Ureter (tissue), 1 donor: ENCODE results near the gene AOC2. TPM values are rescaled to one million over a fixed set of nuclear protein-coding genes. Genes with fewer than 3 reads are reported as not detected.
"Not testable (repeated sequence)": the region's sequence is repeated elsewhere in the genome, so short reads cannot be mapped to it uniquely, and the experiment has no call there.

Experiments
- DNase-seq: peaks from one replicate; pipeline ENCODE4 v3.0.0-alpha.2; 2020; ENCODE audit warnings: low spot score
- total RNA-seq: library from RNA; stranded (reverse); gene quantifications from one replicate; pipeline ENCODE4 v1.2.4, GENCODE V29; 2023
- donor health status: DM: yes; HTN: yes; CAD: no.

Gene AOC2
- total RNA-seq, 1 donor from 2014 or later, result 3.6 TPM

DNA sequence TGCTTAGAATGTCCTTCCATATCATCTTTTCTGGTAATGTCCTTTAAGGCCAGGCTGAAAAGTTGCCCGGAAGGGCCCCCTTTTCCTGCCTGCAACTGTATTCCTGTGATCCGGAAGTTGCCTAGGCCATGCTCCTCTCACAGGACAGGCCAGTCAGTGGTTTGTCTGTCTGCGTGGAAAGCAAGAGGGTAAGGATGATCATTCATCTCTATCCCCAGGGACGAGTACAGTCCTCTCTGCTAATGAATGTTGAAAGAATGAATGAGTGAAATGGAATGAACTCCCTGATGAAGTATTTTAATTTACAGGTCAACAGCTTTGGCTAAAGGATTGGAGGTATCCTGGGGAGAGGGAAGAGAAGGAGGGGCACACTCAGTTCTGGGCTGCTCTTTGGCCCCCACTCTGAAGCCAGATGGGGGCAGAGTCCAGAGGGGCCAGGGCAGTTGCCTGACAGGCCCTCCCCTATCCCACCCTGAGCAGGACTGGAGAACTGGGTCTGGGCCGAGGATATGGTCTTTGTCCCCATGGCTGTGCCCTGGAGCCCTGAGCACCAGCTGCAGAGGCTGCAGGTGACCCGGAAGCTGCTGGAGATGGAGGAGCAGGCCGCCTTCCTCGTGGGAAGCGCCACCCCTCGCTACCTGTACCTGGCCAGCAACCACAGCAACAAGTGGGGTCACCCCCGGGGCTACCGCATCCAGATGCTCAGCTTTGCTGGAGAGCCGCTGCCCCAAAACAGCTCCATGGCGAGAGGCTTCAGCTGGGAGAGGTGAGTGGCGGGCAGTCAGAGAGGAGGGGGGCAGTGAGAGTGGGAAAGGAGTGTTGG, 9.8 kb downstream of the AOC2 start:
- DNase-seq, result no peak

DNA sequence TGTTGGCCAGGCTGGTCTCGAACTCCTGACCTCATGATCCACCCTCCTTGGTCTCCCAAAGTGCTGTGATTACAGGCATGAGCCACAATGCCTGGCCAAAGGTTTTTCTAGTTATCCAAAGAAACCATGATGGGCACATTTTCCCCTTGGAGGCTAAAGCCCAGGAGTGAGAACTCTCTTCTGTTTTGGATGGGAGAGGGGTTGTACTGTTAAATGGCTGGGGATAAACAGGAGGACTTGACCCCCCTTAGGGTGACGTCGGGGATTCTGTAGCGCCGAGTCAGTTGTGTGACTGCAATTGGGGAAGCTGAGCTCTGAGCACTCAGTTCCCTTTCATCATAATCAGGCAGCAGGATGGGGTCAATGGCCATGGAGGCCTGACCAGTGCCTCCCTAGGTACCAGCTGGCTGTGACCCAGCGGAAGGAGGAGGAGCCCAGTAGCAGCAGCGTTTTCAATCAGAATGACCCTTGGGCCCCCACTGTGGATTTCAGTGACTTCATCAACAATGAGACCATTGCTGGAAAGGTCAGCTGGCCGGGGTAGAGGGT, 10.7 kb downstream of the AOC2 start:
- no peak for DNase-seq

DNA sequence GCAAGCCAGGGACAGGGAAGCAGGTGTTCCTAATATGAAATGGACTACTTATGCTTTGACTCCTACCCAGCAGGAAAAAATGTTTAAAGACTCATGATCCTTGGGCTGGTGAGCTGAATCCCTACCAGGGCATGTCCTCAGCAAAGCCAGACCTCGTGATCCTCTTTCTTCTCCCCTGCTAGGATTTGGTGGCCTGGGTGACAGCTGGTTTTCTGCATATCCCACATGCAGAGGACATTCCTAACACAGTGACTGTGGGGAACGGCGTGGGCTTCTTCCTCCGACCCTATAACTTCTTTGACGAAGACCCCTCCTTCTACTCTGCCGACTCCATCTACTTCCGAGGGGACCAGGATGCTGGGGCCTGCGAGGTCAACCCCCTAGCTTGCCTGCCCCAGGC, 11.7 kb downstream of the AOC2 start:
- not testable (repeated sequence) for DNase-seq

DNA sequence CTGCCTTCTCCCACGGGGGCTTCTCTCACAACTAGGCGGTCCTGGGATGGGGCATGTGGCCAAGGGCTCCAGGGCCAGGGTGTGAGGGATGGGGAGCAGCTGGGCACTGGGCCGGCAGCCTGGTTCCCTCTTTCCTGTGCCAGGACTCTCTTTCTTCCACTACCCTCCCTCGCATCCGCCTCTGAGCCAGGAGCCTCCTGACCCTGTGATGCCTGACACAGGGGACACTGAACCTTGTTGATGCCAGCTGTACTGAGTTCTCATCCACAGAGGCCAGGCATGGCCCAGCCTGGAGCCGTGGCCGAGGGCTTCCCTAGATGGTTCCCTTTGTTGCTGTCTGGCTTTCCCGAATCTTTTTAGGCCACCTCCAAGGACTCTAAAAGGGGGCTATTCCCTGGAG, 12.1 kb downstream of the AOC2 start:
- DNase-seq, result not testable (repeated sequence)

DNA sequence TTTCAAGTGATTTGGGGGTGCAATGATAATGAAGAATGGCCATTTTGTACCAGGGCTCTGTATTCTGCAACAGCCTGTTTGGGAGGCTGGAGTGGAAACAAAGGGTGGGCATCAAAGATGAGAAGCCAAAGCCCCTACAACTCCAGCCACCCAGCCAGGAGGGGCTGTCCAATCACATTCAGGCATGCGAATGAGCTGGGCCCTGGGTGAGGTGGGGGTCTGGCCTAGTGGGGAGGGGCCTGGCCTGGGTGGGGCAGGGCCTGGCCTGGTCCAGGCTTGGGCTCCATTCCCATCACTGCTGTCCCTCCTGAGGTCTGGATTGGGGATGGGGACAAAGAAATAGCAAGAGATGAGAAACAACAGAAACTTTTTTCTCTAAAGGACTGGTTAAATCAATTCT, 13.0 kb downstream of the AOC2 start:
- no peak for DNase-seq

DNA sequence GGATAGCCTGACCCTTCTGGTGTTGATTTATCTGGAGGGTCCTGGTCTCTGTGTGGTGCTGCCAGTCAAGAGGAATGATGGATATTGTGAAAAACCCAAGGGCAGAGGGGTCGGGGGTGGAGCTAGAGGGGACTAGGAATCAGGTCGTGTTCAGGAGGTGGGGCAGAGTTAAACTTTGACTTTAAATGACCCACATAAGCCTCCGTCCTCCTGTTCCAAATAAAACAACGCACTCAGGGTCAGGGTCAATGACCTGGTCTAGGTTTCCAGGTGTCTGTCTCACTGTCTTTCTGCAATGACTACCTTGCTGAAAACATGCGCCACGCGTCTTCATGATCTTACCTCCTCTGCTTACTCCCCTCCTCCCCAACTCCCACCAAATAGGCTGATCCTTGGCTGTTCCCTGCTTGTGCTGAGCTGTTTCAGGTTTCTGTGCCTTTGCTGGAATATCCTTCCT, 21.3 kb downstream of the AOC2 start:
- DNase-seq, result no peak

DNA sequence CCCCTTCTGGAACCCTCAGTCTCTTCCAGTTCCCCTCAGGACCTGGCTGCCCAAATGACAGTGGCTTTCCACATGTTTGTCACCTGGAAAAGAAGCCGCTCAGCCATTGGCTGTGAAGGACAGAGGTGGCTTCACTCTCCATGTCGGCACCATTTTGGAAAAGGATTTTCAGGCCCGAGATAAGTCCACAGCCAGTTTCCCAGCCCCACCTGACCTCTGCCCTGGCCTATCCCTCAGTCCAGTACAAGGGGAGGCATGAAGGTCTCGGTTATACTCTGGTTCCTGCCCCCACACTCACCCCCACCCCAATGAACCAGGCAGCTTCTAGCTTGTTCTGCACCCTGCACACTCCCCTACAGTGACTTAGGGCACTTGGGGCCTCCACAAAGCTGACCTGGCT, 21.8 kb downstream of the AOC2 start:
- no peak for DNase-seq

DNA sequence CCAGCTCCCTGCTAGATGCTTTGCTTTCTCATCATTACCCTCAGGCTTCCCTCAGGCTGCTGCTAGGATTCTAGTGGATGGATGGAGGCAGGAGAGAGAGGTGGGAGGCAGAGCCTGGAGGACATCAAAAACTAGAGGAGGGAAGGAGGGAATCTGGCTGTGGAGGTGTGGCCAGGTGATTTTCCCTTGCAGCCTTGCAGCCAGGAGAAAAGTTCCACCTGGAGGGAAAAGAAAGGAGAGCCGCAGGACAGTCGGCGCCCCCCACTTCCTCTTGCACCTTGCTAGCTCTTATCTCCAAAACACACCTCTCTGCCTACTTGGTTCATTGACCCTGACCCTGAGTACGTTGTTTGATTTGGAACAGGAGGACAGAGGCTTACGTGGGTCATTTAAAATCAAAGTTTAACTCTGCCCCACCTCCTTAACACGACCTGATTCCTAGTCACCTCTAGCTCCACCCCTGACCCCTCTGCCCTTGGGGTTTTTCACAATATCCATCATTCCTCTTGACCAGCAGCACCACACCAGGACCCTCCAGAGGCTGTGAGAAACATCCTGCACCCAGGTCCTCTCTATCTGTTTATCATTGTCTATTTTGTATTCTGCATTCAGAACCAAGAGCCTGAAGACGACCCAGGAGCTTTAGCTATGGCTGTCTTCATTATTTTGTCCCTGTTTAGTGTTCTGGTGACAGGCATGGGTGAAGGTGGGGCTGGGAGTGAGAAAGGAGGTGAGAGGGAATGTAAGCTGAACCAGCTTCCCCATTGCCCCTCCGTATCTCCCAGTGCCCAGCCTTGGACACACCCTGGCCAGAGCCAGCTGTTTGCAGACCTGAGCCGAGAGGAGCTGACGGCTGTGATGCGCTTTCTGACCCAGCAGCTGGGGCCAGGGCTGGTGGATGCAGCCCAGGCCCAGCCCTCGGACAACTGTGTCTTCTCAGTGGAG, 22.5 kb downstream of the AOC2 start:
- DNase-seq, result no peak

DNA sequence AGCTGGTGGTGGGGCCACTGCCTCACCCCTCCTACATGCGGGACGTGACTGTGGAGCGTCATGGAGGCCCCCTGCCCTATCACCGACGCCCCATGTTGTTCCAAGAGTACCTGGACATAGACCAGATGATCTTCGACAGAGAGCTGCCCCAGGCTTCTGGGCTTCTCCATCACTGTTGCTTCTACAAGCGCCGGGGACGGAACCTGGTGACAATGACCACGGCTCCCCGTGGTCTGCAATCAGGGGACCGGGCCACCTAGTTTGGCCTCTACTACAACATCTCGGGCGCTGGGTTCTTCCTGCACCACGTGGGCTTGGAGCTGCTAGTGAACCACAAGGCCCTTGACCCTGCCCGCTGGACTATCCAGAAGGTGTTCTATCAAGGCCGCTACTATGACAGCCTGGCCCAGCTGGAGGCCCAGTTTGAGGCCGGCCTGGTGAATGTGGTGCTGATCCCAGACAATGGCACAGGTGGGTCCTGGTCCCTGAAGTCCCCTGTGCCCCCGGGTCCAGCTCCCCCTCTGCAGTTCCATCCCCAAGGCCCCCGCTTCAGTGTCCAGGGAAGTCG, 23.4 kb downstream of the AOC2 start:
- not testable (repeated sequence) for DNase-seq

DNA sequence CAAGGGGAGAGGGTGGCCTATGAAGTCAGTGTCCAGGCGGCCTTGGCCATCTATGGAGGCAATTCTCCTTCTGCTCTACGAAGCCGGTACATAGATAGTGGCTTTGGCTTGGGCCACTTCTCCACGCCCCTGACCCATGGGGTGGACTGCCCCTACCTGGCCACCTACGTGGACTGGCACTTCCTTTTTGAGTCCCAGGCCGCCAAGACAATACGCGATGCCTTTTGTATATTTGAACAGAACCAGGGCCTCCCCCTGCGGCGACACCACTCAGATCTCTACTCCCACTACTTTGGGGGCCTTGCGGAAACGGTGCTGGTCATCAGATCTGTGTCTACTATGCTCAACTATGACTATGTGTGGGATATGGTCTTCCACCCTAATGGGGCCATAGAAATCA, 24.0 kb downstream of the AOC2 start:
- DNase-seq, result no peak

DNA sequence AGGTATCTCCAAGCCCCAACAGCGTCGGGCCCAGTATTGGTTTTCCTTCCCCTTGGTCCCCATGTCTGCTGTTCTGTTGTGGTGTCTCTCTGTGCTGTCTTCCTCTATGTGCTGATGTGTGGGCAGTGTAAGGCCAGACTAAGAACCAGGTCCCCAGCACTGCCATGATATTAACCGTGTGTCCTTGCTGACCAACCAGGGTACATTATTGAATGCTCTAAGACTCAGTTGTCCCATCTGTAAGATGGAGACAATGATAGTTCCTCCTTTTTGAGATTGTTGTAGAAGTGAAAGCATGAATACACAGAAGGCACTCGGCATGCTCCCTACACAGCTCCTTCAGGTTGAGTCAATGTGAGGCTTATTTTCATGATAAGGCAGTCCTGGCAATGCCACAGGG, 27.3 kb downstream of the AOC2 start:
- DNase-seq, result no peak

DNA sequence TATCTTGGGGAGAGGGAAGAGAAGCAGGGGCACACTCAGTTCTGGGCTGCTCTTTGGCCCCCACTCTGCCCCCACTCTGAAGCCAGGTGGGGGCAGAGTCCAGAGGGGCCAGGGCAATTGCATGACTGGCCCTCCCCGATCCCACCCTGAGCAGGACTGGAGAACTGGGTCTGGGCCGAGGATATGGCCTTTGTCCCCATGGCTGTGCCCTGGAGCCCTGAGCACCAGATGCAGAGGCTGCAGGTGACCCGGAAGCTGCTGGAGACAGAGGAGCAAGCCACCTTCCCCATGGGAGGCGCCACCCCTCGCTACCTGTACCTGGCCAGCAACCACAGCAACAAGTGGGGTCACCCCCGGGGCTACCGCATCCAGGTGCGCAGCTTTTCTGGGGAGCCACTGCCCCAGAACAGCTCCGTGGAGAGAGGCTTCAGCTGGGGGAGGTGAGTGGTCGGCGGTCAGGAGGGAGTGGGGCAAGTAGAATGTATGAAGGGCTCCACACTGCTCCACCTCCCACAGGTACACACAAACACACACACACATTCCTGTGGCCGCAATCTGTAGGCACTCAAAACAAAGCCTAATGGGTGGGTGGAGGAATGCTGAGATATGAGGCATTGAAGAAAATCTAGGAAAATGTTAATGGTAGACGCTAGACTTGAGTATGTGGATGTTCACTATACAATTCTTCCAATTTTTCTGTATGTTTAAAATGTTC, 28.0 kb downstream of the AOC2 start:
- DNase-seq, result no peak

DNA sequence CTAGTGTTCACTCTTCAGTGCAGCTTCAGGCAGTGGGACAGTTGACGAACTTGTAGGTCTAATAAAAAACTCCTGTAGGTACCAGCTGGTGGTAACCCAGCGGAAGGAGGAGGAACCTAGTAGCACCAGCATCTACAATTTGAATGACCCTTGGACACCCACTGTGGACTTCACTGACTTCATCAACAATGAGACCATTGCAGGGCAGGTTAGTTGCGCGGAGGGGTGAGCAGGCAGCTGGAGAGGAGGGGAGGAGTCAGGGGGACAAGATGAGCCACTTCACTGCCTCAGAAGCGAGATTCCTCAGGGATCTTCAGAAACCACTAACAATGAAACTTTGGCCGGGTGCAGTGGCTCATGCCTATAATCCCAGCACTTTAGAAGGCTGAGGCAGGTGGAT, 28.9 kb downstream of the AOC2 start:
- DNase-seq, result no peak

DNA sequence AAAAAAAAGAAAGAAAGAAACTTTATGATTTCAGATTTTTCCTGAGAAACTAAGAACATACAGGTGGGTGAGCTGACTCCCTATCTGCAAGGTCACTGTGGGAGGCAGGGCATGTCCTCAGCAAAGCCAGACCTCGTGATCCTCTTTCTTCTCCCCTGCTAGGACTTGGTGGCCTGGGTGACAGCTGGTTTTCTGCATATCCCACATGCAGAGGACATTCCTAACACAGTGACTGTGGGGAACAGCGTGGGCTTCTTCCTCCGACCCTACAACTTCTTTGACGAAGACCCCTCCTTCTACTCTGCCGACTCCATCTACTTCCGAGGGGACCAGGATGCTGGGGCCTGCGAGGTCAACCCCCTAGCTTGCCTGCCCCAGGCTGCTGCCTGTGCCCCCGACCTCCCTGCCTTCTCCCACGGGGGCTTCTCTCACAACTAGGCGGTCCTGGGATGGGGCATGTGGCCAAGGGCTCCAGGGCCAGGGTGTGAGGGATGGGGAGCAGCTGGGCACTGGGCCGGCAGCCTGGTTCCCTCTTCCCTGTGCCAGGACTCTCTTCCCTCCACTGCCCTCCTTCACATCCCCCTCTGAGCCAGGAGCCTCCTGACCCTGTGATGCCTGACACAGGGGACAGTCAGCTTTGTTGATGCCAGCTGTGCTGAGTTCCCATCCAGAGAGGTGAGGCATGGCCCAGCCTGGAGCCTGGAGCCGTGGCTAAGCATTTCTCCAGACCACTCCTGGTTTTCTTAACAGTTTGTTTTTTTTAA, 29.7 kb downstream of the AOC2 start:
- DNase-seq, result not testable (repeated sequence)

DNA sequence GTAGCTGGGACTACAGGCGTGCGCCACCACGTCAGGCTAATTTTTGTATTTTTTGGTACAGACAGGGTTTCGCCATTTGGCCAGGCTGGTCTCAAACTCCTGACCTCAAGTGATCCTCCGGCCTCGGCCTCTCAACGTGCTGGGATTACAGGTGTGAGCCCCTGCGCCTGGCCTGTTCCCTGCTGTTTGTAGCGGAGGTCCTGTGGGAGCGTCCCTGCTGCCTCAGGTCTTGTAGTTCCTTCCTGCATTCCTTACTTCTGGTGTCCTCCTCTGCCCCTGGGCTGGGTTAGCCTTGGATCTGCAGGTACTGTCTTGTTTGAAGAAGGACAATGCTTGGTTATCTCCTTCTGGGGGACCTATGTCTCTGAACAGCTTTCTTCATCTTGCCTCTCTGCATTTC, 32.7 kb downstream of the AOC2 start:
- no peak for DNase-seq

DNA sequence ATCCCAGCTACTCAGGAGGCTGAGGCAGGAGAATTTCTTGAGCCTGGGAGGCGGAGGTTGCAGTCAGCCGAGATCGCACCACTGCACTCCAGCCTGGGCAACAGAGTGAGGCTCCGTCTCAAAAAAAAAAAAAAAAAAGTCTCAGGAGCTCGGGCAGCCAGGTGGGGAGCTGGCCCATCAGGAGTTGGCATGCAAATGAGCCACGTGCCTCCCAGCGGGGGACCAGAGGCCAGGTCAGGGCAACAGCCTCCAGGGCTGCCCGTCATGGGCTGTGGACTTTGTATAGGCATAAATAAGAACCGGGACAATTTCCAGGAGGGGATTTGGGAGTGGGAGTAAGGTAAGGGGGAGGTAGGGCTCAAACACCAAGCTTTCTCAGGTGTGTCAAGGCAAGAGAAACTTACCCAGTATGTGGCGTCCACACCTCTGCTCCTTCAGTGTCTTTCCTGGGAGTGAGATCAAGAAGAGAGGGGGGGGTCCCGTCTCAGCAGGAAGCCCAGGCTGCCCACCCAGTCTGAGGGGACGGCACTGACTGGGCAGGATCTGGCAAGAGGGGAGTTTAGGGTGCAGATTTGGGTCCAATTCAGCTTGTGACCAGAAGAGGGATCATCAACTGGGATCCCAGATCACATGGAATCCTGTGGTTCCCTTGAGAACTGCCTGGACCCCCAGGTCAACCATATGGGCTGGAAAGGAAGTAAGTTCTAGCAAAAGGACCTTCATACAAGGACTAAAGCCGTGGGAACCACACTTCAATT, 33.9 kb downstream of the AOC2 start:
- no peak for DNase-seq

DNA sequence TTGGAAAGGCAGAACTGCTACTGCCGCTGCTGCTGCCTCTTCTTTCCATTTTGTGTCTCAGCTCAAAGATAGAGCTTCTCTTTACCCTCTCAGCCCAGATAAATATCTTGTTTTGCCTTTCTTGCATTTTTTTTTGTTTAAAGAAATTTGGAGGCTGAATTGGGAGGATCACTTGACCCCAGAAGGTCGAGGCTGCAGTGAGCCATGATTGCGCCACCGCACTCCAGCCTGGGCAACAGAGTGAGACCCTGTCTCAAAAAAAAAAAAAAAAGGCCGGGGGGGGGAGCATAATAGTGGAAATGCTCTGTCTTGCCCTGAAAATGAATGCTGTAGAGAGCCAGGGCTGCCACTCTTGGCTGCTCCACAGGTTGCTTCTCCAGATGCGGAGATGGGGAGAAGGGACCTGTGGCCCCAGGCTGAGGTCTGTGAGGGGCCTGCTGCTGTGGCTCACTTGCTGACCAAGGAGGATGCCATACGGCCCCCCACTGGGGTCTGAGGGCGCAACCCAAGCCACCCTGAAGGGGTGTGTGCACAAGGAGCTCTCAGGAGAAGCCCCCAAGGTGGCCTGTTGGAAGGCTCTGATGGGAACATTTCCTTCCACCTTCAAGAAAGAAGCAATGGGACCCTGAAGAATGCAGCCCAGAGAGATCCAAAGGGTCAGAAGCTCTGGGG, 34.7 kb downstream of the AOC2 start:
- no peak for DNase-seq

DNA sequence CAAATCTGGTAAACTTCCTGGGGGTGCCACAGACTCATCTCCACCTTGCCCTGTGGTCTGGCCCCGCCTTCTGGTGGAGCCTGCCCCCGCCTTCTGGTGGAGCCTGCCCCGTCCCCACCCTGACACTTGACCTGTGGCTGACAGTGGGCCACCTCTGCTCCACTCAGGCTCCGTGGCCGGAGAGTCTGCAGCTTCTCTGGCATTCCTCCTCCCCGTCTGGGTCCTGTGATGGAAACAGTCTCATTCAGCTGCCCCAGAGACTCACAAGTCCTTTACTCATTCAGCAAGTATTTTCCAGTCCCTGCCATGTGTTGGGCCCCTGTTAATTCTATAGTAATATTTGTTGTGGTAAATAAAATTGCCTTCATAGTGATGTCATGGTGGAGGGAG, 35.2 kb downstream of the AOC2 start:
- no peak for DNase-seq

DNA sequence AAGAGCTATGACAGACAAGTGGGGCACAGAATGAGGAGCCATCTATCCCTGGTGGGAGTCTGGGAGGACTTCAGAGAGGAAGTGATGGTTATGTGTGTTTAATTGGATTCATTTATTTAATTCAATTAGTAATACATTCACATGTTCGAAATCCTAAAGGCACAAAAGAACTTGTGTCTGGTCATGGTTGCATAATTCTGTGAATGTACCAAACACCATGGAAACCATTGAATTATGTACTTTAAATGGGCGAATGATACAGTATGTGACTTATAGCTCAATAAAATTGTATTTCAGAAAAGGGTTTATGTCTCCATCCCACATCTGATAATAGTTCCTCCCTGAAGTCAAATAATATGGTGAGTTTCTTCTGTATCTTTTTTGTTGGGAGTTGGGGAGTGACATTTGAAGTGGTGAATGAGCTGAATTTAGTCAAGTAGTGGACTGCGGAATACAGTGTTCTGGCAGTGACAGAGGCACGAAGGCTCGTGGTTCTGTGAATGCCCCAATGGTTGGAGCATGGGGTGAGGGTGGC, 36.5 kb downstream of the AOC2 start:
- DNase-seq, result no peak
